D721Med (cell line): ENCODE data around the gene AMN.

ENCODE experiments used
- DNase-seq: peaks from one replicate; pipeline ENCODE4 v3.0.0; 2011; ENCODE audit warnings: low spot score; ENCODE audit not compliant: insufficient read length
- FAIRE-seq: peaks from 2 replicates; lab custom pipeline; 2011; peaks lifted over from hg19 to GRCh38; lab: Jason Lieb, UNC
- TF ChIP-seq, protein P1 (sequence below): IDR thresholded peaks from 2 replicates; pipeline ENCODE4 v1.5.1; 2012; ENCODE audit warnings: mild to moderate bottlenecking, control low read depth; ENCODE audit not compliant: insufficient read depth; ENCODE audit errors: missing control alignments

Gene AMN

DNA sequence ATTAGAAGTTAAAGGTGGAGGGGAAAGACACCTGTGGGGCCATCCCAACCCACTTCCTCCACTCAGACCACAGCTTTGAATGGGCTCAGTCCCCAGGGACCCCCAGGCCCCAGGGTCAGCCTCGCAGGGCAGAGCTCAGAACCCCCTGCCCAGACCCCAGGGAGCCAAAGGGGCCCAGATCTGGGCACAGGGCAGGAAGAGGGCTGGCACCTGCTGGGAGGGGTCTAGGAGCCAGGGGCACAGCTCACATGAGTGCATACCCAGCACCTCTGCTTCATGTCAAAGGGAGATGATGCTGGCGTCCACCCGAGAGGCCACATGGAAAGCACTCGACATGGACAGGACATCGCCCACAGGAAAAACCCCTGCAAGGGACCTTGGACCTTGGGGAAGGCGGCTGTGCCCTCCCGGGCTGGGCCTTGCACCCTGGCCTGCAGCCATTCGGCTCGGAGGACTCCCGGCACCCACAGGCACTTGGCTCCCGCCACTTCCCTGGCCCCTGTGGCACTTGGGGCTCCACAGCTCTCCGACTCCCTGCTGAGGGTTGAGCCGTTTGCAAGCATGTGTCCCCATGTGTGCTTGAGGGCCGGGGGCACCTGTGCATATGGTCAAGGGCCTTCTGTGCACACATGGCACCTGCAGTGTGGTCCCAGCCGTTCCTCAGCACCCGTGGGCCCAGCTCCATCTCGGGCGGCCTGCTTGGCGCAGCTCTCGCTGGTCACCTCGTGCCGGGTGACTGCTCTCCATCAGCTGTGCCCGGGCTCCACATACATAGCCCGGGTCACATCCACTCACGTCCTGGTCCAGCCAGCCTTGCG, 7.8 kb upstream of the AMN start:
- DNase-seq (no peak), FAIRE-seq (no peak)
- TF ChIP-seq, protein P1, sequence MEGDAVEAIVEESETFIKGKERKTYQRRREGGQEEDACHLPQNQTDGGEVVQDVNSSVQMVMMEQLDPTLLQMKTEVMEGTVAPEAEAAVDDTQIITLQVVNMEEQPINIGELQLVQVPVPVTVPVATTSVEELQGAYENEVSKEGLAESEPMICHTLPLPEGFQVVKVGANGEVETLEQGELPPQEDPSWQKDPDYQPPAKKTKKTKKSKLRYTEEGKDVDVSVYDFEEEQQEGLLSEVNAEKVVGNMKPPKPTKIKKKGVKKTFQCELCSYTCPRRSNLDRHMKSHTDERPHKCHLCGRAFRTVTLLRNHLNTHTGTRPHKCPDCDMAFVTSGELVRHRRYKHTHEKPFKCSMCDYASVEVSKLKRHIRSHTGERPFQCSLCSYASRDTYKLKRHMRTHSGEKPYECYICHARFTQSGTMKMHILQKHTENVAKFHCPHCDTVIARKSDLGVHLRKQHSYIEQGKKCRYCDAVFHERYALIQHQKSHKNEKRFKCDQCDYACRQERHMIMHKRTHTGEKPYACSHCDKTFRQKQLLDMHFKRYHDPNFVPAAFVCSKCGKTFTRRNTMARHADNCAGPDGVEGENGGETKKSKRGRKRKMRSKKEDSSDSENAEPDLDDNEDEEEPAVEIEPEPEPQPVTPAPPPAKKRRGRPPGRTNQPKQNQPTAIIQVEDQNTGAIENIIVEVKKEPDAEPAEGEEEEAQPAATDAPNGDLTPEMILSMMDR, result no peak

DNA sequence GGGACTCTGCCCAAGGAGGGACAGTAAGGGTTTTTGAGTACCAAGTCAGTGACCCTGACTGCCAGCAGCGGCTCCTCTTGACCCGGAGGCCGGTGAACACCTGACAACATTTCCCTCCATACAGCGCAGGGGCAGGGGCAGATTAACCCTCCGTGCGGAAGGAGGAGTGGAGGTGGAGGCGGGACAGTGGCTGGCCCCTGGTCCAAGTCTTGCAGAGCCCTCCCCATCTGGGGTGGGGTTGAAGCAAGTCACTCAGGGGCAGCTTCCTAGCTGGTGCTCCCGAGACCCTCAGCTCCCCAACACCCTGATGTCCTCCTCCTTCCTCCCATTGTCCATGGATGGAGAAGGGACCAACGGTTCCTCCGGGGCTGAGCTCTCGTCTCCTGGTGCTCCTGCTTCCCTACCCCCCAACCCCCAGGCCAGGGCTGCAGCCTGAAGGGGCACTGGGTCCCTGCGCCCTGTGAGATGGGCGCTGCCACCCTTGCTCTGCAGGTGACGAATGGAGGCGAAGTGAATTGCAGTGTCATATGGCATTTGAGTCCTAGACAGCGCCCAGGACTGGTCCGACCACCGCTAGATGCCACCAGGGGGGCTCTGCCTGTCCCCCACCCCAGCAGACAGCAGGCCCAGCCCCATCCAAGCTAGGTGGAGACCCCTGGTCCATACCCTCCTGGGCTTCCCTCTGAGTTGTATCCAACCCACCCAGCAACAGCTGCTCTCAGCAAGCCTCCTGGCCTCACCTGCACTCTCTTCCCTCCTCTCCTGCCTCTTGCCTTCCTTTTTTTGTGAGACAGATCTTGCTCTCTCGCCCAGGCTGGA, 7.0 kb upstream of the AMN start:
- no peak for FAIRE-seq
- DNase-seq, result no peak
- TF ChIP-seq, protein P1, result no peak

DNA sequence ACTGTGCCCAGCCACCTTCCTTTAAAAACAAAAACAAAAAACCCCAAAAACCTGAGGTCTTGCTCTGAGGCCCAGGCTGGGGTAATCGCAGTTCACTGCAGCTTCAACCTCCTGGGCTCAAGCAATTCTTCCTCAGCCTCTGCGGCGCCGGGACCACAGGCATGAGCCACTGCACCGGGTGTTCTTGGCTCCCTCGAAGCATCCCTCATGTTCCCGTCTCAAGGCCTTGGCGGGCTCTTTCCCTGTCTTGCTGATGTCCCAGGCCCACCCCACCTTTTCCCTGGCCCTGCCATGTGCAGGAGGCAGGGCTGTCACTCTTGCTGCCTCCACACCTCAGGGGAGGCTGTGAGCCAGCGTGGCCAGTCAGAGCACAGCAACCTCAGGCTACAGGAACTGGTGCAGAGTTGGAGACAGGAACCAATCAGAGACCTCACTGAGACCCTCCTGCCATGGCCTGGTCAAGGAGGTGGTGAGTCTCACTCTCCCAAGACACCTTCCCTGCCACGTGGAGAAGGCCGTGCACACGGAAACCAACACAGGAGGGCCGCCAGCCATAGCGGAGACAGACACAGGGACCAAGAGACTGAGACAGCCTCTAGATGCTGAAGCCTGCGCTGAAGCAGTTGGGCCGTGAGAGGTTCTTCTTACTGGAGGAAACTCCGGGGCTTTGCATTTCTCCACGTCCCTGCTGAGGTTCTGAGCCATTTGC, 6.0 kb upstream of the AMN start:
- TF ChIP-seq, protein P1, result no peak
- no peak for FAIRE-seq
- DNase-seq, result no peak

DNA sequence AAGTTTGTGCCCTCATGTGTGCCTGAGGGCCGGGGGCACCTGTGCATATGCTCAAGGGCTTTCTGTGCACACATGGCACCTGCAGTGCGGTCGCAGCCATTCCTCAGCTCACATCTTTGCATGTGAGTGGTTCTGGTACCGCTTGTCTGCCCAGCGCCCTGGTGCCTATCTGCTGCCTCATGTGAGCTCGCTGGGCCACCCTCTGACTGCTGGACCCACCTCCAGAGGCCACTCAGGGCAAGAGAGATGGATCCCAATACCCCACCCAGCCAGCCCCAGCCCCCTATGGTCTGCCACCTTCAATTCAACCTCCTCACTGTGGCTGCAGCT, 5.4 kb upstream of the AMN start:
- no peak for FAIRE-seq
- TF ChIP-seq, protein P1, result no peak
- DNase-seq, result no peak

DNA sequence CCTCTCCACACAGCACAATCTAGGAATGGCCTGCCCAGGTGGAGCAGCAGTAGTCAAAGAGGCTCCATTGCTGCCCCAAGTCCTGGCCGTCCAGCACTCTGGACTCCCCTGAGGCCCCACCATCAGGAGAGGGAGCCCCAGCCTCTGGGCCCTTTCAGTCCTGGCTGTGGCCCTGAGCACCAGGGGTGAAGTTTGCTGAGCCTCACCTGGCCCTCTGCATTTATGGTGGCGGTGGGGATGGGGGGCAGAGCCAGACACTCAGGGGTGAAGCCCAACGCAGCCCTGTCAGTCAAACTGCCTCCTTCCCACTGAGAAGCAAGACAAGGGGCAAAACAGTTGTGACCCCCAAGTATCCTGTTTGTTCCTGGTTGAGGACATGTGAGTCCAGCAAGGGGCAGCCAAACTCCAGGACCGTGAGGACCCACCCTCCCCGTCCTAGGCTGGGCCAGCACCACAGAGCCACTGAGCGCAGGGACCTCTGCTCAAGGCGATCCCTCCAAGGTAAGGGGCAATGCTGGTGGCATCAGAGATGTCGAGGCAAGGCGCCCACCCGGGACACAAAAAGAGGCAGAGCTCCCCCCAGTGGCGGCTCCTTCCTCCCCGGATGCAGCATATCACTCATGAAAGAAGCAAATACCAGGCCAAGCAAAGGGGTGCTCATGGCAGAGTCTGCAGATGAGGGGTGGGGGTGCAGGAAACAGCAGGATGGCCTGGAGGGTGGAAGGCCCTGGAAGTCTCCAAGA, 4.8 kb upstream of the AMN start:
- TF ChIP-seq, protein P1, result peak; percentile 65
- DNase-seq (peak; percentile 73), FAIRE-seq (no peak)

DNA sequence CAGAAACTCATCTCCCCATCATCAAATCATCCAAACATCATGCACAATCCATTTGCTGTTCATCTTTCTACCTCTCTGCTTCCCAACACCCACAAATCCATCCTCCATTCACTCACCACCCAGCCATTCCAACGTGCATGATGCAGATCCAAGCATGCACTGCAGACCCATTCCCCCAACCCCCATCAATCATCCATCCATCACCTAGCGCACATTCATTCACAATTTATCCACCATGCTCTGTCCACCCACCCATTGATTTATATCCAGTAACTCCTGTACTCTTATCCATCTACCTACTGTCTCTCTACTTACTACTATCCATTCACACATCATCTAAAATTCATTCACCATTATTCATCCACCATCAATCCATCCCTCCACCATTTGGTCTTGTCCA, 4.0 kb upstream of the AMN start:
- DNase-seq (no peak), FAIRE-seq (no peak)
- TF ChIP-seq, protein P1, result no peak
